Nephron progenitor cell (in vitro differentiated cells): ENCODE data around the gene OTUD6A.

Experiments used
- DNase-seq: peaks from one replicate; pipeline ENCODE4 v3.0.0; 2021
- H3K27ac Mint-ChIP-seq: 2 replicates; pipeline ENCODE4 v1.8.0; 2021; ENCODE audit warnings: mild to moderate bottlenecking, moderate library complexity, mixed read lengths
- H3K27me3 Mint-ChIP-seq: 2 replicates; pipeline ENCODE4 v1.8.0; 2021; ENCODE audit warnings: mild to moderate bottlenecking, low read depth, mixed read lengths; ENCODE audit not compliant: poor library complexity
- H3K36me3 Mint-ChIP-seq: 2 replicates; pipeline ENCODE4 v1.8.0; 2021; ENCODE audit warnings: low read depth, mixed read lengths
- H3K4me1 Mint-ChIP-seq: 2 replicates; pipeline ENCODE4 v1.8.0; 2021; ENCODE audit warnings: mixed read lengths
- H3K4me3 Mint-ChIP-seq: 2 replicates; pipeline ENCODE4 v1.8.0; 2021; ENCODE audit warnings: mild to moderate bottlenecking, moderate library complexity, mixed read lengths
- H3K9me3 Mint-ChIP-seq: 2 replicates; pipeline ENCODE4 v1.8.0; 2021; ENCODE audit warnings: mild to moderate bottlenecking, moderate library complexity, mixed read lengths
- TF ChIP-seq, protein P1 (sequence below): fragments of 200-600 bp; sonication (generic); IDR thresholded peaks from 2 replicates; pipeline ENCODE4 v1.5.0; 2021; ENCODE audit warnings: antibody characterized with exemption

Gene OTUD6A

DNA sequence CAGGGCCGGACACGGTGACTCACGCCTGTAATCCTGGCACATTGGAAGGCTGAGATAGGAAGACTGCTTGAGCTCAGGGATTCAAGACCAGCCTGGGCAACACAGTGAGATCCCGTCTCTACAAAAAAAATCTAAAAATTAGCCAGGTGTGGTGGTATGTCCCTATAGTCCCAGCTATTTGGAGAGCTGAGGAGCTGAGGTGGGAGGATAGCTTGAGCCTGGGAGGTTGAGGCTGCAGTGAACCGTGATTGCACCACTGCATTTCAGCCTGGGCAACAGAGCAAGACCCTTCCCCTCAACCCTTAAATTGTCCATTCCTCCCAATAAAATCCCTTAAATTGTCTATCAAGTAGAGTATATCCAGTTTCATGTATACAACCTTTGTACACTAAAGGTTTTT, 17.0 kb downstream of the OTUD6A start:
- no peaks in the 10 kb centered on the region for H3K27me3 Mint-ChIP-seq
- TF ChIP-seq, protein P1, sequence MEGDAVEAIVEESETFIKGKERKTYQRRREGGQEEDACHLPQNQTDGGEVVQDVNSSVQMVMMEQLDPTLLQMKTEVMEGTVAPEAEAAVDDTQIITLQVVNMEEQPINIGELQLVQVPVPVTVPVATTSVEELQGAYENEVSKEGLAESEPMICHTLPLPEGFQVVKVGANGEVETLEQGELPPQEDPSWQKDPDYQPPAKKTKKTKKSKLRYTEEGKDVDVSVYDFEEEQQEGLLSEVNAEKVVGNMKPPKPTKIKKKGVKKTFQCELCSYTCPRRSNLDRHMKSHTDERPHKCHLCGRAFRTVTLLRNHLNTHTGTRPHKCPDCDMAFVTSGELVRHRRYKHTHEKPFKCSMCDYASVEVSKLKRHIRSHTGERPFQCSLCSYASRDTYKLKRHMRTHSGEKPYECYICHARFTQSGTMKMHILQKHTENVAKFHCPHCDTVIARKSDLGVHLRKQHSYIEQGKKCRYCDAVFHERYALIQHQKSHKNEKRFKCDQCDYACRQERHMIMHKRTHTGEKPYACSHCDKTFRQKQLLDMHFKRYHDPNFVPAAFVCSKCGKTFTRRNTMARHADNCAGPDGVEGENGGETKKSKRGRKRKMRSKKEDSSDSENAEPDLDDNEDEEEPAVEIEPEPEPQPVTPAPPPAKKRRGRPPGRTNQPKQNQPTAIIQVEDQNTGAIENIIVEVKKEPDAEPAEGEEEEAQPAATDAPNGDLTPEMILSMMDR: no peak
- H3K27ac Mint-ChIP-seq: no peak overlapping the region
- H3K36me3 Mint-ChIP-seq: no peaks in the 10 kb centered on the region
- peaks cover 64% of the 10 kb centered on the region for H3K9me3 Mint-ChIP-seq
- H3K4me1 Mint-ChIP-seq: no peaks in the 10 kb centered on the region
- no peak overlapping the region for H3K4me3 Mint-ChIP-seq
- DNase-seq: no peak

DNA sequence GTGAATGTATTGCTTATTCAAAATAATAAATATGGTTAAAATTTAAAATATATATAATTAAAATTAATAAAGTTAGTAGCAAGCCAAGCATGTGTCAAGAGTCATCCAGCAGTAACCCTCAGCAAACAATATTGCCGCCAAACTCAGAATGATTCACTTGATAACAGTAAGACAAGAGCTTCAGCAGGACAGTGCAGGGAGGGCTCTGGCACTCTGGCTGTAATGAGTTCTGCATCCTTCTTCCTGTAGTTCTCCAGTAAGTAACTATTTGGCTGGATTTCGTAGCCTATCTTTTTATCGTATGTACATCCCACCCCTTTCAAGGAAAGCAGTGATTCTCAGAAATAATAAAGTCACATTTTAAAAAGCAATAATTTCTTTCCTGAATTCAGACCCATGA, 17.6 kb downstream of the OTUD6A start:
- H3K27me3 Mint-ChIP-seq: no peaks in the 10 kb centered on the region
- TF ChIP-seq, protein P1: no peak
- H3K4me3 Mint-ChIP-seq: no peak overlapping the region
- no peaks in the 10 kb centered on the region for H3K36me3 Mint-ChIP-seq
- H3K9me3 Mint-ChIP-seq: peaks cover 61% of the 10 kb centered on the region
- no peaks in the 10 kb centered on the region for H3K4me1 Mint-ChIP-seq
- no peak overlapping the region for H3K27ac Mint-ChIP-seq
- no peak for DNase-seq

GRCh38 chrX:70082723-70083122, 20.5 kb downstream of the OTUD6A start:
- TF ChIP-seq, protein P1: no peak
- no peaks in the 10 kb centered on the region for H3K4me1 Mint-ChIP-seq
- H3K4me3 Mint-ChIP-seq: no peak overlapping the region
- DNase-seq: no peak
- no peak overlapping the region for H3K27ac Mint-ChIP-seq
- H3K9me3 Mint-ChIP-seq: peaks cover 36% of the 10 kb centered on the region
- H3K36me3 Mint-ChIP-seq: no peaks in the 10 kb centered on the region
- H3K27me3 Mint-ChIP-seq: no peaks in the 10 kb centered on the region

GRCh38 chrX:70084592-70085240, 22.5 kb downstream of the OTUD6A start:
- H3K4me1 Mint-ChIP-seq: no peaks in the 10 kb centered on the region
- no peak overlapping the region for H3K27ac Mint-ChIP-seq
- no peak overlapping the region for H3K4me3 Mint-ChIP-seq
- no peak for DNase-seq
- peaks cover 25% of the 10 kb centered on the region for H3K9me3 Mint-ChIP-seq
- TF ChIP-seq, protein P1: no peak
- H3K27me3 Mint-ChIP-seq: peaks cover 2% of the 10 kb centered on the region
- H3K36me3 Mint-ChIP-seq: no peaks in the 10 kb centered on the region

- no peaks in the 10 kb centered on the region for H3K4me1 Mint-ChIP-seq
- H3K9me3 Mint-ChIP-seq: peaks cover 31% of the 10 kb centered on the region
Observed at GRCh38 chrX:70087857-70088630, 25.8 kb downstream of the OTUD6A start.

More at GRCh38 chrX:70087857-70088630, 25.8 kb downstream of the OTUD6A start:
- Mint-ChIP-seq H3K4me3 (no peak overlapping the region), H3K27me3 (peaks cover 2% of the 10 kb centered on the region), H3K36me3 (no peaks in the 10 kb centered on the region), H3K27ac (no peak overlapping the region)
- DNase-seq: no peak
- TF ChIP-seq, protein P1: no peak
